Peyer's patch (tissue), 4 donors: Measurements from ENCODE around the gene ADNP2.

Experiments
- CTCF ChIP-seq, 6 experiments: fragments of 450-650 bp in 4 of 6; fragments of 200-600 bp in 2 of 6; sonication (generic) in 1 of 6; IDR thresholded peaks; one replicate each; pipeline ENCODE4 v1.5.1; 2017 to 2019; ENCODE audit warnings: antibody characterized with exemption in 6 of 6, mild to moderate bottlenecking in 3 of 6, moderate library complexity in 1 of 6
- POLR2A ChIP-seq, 2 donors: fragments of 450-650 bp; IDR thresholded peaks; one replicate each; pipeline ENCODE4 v1.5.1; 2017; ENCODE audit warnings: antibody characterized with exemption in 2 of 2, mild to moderate bottlenecking in 2 of 2, moderate library complexity in 2 of 2

DNA sequence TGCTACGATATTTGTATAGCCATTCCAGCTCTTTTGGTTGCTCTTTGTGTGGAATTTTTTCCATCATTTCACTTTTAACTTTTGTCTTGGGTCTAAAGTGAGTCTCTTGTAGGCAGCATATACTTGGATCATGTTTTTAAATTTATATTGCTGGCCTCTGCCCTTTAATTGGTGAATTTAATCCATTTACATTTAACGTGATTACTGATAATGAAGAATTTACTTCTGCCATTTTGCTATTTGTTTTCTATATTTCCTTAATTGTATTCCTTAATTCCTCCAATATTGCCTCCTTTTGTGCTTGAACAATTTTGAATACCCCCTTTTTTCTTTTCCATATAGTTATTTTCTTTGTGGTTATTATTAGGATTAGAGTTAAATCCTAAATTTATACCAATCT is 21.0 kb upstream of the ADNP2 start:
- TF ChIP-seq POLR2A (IDR thresholded peaks at IDR 0.05) (no peak), CTCF (IDR thresholded peaks at IDR 0.05) (no peak)
